VCaP (cell line): ENCODE measurements around the gene INPP5B.

Source experiments
- H3K27ac ChIP-seq: fragments of 450-650 bp; 2 replicates; pipeline ENCODE4 v1.5.1; 2017
- TF ChIP-seq, protein P1 (sequence below): fragments of 450-650 bp; conservative IDR thresholded peaks from 2 replicates; pipeline ENCODE4 v1.5.1; 2017; ENCODE audit warnings: mild to moderate bottlenecking, moderate library complexity

The INPP5B gene

DNA sequence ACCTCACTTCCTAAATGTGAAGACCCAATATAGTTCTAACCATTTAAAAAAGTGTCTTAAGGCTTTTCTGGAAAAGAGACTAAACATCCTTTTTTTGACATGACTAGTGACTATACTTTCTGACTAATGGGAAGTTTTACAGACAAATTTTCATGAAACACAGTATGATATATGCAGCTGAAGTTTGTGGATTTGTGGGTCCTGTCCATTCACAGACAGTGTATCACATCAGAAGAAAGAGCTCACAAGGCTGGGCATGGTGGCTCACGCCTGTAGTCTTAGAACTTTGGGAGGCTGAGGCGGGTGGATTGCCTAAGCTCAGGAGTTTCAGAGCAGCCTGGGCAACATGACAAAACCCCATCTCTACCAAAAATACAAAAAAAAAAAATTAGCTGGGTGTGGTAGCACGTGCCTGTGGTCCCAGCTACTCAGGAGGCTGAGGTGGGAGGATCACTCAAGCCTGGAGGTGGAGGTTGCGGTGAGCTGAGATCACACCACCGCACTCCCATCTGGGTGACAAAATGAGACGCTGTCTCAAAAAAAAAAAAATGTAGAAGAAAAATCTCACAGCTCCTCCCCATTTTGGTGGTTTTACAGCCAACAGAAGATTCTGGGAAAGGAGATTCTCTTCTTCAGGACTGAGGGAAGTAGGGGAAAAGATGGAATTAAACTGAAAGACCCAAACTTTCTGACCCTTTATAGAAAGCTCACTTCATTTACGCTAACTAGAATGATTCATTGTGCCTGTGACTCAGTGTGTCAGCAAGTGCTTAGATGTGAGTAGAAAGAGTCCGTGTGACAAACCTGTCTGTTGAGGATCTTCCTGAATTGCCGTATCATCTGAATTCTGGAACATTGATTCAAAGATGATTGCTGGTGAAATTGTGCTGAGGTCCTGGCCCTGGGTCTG, 123.7 kb downstream of the INPP5B start:
- H3K27ac ChIP-seq: no peak overlapping the region
- TF ChIP-seq, protein P1, sequence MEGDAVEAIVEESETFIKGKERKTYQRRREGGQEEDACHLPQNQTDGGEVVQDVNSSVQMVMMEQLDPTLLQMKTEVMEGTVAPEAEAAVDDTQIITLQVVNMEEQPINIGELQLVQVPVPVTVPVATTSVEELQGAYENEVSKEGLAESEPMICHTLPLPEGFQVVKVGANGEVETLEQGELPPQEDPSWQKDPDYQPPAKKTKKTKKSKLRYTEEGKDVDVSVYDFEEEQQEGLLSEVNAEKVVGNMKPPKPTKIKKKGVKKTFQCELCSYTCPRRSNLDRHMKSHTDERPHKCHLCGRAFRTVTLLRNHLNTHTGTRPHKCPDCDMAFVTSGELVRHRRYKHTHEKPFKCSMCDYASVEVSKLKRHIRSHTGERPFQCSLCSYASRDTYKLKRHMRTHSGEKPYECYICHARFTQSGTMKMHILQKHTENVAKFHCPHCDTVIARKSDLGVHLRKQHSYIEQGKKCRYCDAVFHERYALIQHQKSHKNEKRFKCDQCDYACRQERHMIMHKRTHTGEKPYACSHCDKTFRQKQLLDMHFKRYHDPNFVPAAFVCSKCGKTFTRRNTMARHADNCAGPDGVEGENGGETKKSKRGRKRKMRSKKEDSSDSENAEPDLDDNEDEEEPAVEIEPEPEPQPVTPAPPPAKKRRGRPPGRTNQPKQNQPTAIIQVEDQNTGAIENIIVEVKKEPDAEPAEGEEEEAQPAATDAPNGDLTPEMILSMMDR: no peak

DNA sequence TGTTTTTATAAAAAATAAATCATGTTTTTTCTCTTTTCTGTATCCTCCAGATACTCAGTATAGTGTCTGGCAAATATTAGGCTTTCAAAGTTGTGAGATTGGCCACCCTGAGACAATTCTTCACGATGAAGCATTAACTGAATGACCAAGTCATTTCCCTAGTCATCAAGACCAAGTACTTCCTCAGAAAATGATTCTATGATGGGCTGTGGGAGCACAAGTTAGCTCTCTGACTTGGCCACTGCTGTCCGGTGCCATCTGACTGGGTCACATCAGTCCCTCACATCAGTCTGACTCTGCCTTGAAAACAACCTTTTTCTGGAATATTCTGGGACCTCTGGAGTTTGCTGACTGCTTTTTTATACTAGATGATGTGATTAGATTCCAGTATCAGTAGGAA, 125.4 kb downstream of the INPP5B start:
- H3K27ac ChIP-seq: no peak overlapping the region
- TF ChIP-seq, protein P1: no peak

DNA sequence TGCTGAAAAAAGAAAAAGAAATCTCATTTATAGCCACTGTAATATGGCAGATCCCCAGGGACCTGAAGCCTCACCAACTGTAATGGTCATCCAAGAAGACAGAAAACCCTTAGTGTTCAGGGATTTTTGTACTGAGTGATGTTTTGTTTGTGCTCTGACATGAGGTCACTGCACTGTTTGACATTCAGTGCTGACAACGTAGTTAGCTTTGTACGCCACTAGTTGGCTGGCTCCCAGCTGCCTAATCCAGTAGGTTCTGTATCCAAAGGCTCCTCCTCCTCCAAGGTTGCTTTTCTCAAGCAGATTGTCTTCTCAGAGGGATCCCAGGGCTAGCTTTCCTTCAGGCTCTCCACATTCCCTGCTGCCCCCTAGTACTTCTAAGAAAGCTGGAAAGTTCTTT, 129.4 kb downstream of the INPP5B start:
- peak overlapping the region; percentile 58 for H3K27ac ChIP-seq
- TF ChIP-seq, protein P1: no peak

DNA sequence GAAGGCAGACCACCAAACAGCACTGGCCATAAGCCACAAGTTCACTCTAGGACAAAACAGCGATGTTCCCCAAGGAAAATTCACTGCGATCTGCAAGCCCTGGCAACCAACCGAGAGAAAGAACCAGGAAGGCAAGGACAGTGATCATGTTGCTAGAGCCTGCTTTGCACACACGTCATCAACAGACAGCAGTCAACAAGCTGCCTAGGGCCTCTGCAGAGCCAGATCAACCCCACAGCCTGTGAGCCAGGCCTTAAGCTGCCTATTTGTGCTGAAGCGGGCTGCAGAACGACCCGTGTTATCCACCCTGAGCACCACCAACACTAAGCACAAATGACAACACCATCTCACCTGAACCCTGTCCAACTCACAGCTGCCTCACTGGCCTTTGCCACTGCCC, 132.6 kb downstream of the INPP5B start:
- H3K27ac ChIP-seq: no peak overlapping the region

DNA sequence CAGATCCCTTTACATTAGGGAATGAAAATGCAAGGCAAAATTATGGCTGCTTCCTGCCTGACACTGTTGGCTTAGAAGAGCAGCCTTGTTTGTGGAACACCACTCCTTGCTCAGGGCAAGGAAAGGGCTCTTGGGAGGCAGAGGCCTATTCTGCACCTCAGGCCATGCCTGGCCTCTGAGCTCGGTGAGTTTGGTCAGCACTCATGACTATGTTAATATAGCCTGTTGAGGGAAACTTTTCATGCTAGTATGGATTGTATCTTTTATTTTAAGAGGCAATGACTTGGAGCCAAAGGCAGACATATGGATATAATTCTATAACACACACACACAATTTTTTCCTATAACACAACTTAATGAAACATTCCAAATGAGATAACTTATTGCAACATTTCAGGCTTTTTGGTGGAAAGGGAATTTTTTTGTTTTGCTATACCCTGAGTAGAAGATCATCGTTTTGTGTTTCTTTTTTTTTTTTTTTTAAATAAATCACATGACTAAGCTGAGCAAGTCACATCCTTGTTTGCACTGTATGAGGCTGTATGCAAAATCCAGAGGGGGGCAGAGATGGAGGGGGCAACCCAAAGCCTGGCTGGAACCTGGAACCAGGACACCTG, 133.2 kb downstream of the INPP5B start:
- no peak overlapping the region for H3K27ac ChIP-seq
- TF ChIP-seq, protein P1: no peak

More for the DNA sequence above, 132.6 kb downstream of the INPP5B start:
- TF ChIP-seq, protein P1: no peak

- TF ChIP-seq, protein P1: peak; percentile 80
- H3K27ac ChIP-seq: peak overlapping the region; percentile 95; the same call in 1 of the 2 replicates
Measured at GRCh38 chr1:37811027-37811655, 135.7 kb downstream of the INPP5B start.
